SK-N-SH treated with all-trans-retinoic acid at 6 μM for 48 hours (cell line): ENCODE data around the gene LRP2.

Experiments
- ARNTL ChIP-seq: fragments of 450-650 bp; formaldehyde crosslinking; IDR thresholded peaks from 2 replicates; pipeline ENCODE4 v1.5.0; 2020; ENCODE audit warnings: low read depth, mild to moderate bottlenecking, moderate library complexity, borderline replicate concordance
- CSRNP3 ChIP-seq: fragments of 250-450 bp; sonication (Bioruptor Pico); IDR thresholded peaks from 2 replicates; pipeline ENCODE4 v1.5.1; 2021; ENCODE audit warnings: mild to moderate bottlenecking, moderate library complexity
- GLIS3 ChIP-seq: fragments of 250-450 bp; sonication (Bioruptor Pico); IDR thresholded peaks from 2 replicates; pipeline ENCODE4 v1.5.0; 2020; ENCODE audit warnings: mild to moderate bottlenecking, moderate library complexity
- OSR1 ChIP-seq: fragments of 250-450 bp; sonication (Bioruptor Pico); IDR thresholded peaks from 2 replicates; pipeline ENCODE4 v1.8.0; 2022; ENCODE audit warnings: moderate library complexity, mild to moderate bottlenecking, inconsistent platforms
- RARB ChIP-seq: fragments of 250-450 bp; sonication (Bioruptor Pico); IDR thresholded peaks from 2 replicates; pipeline ENCODE4 v1.8.0; 2021; ENCODE audit warnings: mild to moderate bottlenecking, moderate library complexity
- TOX ChIP-seq: fragments of 250-450 bp; sonication (Bioruptor Pico); IDR thresholded peaks from 2 replicates; pipeline ENCODE4 v1.8.0; 2021; ENCODE audit warnings: mild to moderate bottlenecking, moderate library complexity, borderline replicate concordance
- ZNF565 ChIP-seq: fragments of 450-650 bp; formaldehyde crosslinking; conservative IDR thresholded peaks from 2 replicates; pipeline ENCODE4 v1.5.0; 2020; ENCODE audit warnings: low read depth, mild to moderate bottlenecking, moderate library complexity
- ZNF70 ChIP-seq: fragments of 450-650 bp; formaldehyde crosslinking; IDR thresholded peaks from 2 replicates; pipeline ENCODE4 v1.5.0; 2020; ENCODE audit warnings: mild to moderate bottlenecking, moderate library complexity

GRCh38 chr2:169384816-169385215 is 22.5 kb upstream of the LRP2 start:
- no peak for TF ChIP-seq RARB (CRISPR knock-in tag)
- no peak for TF ChIP-seq ARNTL
- TF ChIP-seq OSR1: no peak
- TF ChIP-seq ZNF565 (CRISPR knock-in tag): no peak
- TF ChIP-seq TOX (CRISPR knock-in tag): no peak
- TF ChIP-seq GLIS3: no peak
- no peak for TF ChIP-seq ZNF70
- TF ChIP-seq CSRNP3 (CRISPR knock-in tag): no peak
